GM21423 (cell line): ENCODE measurements around the gene BHMT.
"Not testable (repeated sequence)": the region's sequence is repeated elsewhere in the genome, so short reads cannot be mapped to it uniquely, and the experiment has no call there.

Source experiments
- ATAC-seq: cut with Tn5 transposase; IDR thresholded peaks from one replicate; pipeline ENCODE4 v1.9.1; 2021; ENCODE audit warnings: mild to moderate bottlenecking, moderate library complexity; ENCODE audit not compliant: unreplicated experiment

The BHMT gene

DNA sequence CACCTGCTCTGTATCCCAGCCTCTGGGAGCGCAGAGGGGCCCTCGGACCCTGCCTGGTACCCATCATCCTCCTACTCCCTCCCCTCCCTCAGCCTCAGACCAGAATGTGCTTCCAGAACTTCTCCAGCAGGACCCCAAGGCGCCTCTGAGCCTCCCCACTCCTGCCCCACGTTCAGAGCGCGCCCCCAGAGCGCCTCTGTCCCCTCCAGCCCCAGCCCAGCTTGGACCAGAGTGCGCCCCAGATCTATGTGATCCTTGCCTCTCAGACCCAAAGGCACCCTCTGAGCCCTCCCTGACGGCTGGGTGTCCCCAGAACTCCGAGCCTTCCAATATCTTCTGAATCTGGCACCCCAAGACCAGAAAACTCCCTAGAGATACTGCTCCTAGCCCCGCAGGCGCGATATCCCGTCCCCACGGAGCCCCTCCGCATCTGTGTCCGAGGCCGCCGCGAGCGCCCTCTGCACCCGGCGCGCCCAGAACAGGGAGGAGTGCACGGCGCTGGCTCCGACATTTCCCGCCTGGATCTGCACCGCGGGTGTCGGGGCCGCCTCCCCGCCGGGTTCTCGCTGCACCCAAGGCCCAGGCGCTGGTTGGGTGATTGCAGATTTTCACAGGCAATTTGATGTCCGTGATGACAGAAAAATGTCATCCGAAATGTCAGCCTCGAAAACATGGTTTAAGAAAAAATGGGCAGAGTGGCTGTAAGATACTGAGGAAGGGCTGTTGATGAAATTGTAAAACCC lies 522 bp downstream of the BHMT start:
- ATAC-seq = no peak

DNA sequence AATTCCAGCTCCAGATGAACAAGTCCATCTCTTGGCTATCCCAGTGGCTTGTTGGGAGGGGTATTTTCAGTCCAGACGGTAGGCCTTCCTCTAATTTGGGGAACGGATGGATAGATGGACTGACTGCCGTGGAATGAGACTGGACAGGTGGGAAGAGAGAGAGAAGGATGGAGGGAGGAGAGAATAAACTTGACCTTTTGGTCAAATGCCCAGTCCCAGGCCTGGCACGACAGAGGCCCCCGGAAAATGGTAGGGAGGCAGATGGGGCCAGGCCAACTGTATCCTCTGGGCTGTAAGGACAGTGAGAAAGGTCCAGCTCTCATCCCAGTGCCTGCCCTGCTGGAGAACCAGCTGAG lies 1.1 kb downstream of the BHMT start:
- no peak for ATAC-seq

DNA sequence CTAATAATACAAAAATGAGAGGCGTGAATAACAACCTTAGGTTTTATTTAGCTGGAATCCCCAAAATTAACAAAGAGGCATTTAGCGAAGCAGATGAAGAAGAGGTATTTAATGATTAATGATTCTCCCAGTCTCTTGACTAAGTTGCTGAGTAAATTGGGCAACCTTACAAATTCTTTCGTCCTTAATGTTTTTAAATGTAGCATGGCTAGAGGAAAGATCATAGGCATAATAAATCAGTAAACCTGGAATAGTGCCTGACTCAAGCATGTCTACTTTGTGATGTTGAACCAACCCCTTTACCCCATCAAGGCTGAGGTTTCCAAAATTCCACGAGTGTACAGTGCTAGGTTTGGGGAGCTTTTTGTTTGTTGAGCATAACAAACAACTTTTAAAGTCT lies 7.9 kb downstream of the BHMT start:
- no peak for ATAC-seq

- ATAC-seq = no peak
Observed at GRCh38 chr5:79120221-79120620, 8.6 kb downstream of the BHMT start.

DNA sequence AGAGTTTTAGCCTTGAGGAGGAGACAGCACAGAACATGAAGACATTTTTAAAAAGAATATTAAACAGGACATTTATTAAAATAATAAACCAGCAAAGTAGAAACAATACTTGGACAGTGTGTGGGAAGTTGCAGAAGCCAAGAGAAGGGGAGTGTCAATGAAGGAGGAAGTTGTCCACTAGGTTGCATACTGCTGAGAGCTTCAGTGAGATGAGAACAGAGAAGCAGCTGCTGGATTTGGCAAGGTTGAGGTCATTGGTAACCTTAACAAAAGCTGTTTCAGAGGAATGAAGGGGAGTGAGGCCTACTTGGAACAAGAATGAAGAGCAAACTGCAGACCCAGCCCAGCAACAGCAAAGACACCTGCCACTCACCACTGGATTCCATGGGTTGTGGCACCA lies 11.4 kb downstream of the BHMT start:
- no peak for ATAC-seq

- no peak for ATAC-seq
Observed at GRCh38 chr5:79124607-79125006, 13.0 kb downstream of the BHMT start.

- no peak for ATAC-seq
Observed at GRCh38 chr5:79130781-79131180, 19.2 kb downstream of the BHMT start.

- ATAC-seq = no peak
Observed at GRCh38 chr5:79133121-79133656, 21.6 kb downstream of the BHMT start.

- no peak for ATAC-seq
Observed at GRCh38 chr5:79133657-79134451, 22.2 kb downstream of the BHMT start.

- no peak for ATAC-seq
Observed at GRCh38 chr5:79135790-79136553, 24.4 kb downstream of the BHMT start.

- no peak for ATAC-seq
Observed at GRCh38 chr5:79136618-79137017, 25.0 kb downstream of the BHMT start.

- no peak for ATAC-seq
Observed at GRCh38 chr5:79140553-79140952, 28.9 kb downstream of the BHMT start.

DNA sequence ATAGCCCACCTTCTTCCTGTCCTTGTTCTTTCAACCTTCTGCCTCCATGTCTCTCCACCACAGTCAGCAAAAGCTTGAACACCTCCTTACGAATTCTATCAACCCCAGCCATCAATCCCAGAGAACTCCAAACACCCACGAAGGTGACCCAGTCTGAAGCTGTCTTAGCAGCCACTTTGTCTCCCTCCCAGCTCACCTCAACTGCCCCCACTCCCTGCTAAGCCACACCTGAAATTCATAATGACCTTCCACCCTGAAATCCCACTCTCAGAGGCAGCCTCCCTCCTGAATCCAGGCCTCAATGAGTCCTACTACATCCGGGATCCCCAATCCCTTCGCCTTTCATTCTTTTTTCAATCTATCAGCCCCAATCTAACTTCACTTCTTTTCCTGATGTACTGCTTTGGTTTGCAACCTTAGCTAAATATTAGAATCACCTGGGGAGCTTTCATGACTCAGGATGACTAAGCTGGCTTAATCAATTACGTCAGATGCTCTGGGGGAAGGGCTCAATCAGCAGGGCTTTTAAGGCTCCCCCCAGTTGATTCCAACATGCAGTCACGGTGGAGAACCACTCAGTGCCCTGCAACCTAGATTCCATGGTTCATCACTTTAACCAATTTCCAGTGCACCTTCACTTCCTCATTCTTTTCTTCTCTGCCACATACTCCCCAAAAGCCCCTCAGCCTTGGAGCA lies 32.2 kb downstream of the BHMT start:
- ATAC-seq = no peak

- no peak for ATAC-seq
Observed at GRCh38 chr5:79147076-79147475, 35.5 kb downstream of the BHMT start.

DNA sequence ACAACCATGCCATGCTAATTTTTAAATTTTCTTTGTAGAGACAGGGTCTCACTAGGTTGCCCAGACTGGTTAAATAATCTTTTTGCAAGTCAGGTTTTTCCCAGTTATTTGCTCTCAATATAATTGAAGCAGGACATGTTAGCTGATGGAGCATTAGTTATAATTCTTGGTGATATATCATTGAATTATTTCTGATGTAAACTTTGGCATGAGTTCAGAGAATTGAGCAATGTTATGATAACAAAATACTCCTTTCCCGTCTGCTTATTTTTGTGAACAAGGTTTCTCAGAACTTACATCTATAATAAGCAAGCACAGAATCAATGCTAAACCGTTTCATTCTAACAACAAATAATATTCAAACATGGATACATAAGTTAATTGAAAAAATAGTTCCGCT lies 37.8 kb downstream of the BHMT start:
- no peak for ATAC-seq

DNA sequence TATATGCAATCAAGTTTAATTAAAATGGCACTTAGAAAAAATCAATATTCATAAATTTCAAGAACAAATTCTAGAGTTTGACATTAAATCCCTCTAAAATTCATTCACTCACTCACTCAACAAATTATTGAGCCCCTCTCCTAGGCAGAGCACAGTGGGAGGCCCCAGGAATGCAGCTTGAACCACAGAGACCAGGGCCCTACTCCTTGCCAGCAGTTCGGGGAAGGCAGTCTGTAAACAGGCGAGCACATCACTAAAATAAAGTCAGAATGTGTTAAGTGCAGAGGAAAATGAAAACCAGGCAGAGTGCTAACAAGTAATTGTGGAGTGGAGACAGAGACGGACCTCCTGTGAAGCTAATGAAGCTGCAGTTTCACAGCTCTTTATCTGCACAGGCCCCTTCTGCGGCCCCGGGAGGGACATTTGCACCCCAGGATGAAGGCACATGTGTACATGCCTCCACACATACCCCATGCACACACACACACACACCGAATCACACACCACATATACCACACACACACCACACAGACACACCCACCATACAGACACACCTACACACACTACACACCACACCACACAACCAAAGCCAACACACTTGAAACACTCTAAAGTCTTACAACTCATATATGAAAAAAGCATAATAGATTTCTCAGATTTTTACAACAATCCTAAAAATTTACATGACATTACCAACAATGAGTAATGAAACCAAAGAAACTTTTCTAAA lies 40.5 kb downstream of the BHMT start:
- no peak for ATAC-seq

DNA sequence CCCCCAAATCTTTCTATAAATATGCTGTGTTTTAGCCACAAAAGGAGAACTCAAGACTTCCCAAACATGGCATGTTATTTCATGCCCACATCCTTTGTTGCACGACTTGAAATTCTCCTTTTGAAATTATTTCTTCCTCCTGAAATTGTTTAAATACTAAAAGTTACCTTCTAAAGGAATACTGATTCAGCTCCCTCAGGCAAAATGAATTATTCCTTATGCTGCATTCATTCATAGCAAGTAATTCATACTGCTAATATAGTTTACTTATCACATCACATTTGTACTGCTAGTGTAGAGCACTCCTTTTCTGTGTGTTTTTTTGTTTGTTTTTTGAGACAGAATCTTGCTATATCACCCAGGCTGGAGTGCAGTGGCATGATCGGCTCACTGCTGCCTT lies 45.7 kb downstream of the BHMT start:
- no peak for ATAC-seq

DNA sequence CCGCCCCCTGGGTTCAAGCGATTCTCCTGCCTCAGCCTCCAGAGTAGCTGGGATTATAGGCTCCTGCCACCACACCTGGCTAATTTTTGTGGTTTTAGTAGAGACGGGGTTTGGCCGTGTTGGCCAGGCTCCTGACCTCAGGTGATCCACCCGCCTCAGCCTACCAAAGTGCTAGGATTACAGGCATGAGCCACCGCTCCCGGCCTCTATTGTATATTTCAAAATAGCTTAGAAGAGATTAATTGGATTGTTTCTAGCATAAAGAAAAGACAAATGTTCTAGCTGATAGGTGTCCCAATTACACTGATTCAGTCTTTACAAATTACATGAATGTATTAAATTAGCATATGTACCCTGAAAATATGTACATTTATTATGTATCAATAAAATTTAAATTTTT lies 50.0 kb downstream of the BHMT start:
- ATAC-seq = not testable (repeated sequence)

- ATAC-seq = no peak
Observed at GRCh38 chr5:79168031-79168430, 56.4 kb downstream of the BHMT start.

DNA sequence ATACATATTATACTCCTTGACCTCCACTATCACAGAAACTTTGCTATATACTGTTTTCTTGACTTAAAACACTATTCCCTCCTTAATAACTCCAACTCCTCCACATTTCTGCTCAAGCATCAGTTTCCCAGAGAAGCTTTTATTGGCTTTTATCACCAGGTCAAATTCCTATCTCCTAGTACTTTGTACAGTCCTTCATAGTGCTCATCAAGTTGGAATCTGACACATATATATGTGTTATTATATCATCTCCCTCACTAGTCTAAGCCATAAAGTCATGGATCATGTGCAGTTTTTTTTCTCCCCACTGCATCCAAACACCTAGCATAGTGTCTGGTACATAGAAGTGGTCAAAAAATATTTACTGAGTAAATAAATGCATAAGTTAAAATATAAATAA lies 59.1 kb downstream of the BHMT start:
- no peak for ATAC-seq
